Measurements from ENCODE around the gene PAQR7. TPM values are rescaled to one million over a fixed set of nuclear protein-coding genes. Genes with fewer than 3 reads are reported as not detected.

The PAQR7 gene
- total RNA-seq, 2 experiments from 2014 or later: 1.4 TPM

- Mint-ChIP-seq H3K9me3 (no peaks in the 10 kb centered on the region), H3K4me3 (no peak overlapping the region), H3K4me1 (peaks cover 28% of the 10 kb centered on the region), H3K36me3 (ENCODE audit: low read depth) (peaks cover 7% of the 10 kb centered on the region), H3K27me3 (no peaks in the 10 kb centered on the region), H3K27ac (no peak overlapping the region)
- no peak for DNase-seq
- POLR2A ChIA-PET: no interaction called here
- CTCF ChIA-PET: interaction anchor here (1.6 kb wide), 1 partner anchor 15 kb away, joined by 3 read pairs; no protein-coding TSS in a partner anchor
These were observed 59.3 kb downstream of the PAQR7 start for GRCh38 chr1:25816112-25816718.

GRCh38 chr1:25815208-25816111 lies 60.0 kb downstream of the PAQR7 start:
- H3K4me3 Mint-ChIP-seq: no peak overlapping the region
- no peak overlapping the region for H3K27ac Mint-ChIP-seq
- DNase-seq: no peak
- H3K4me1 Mint-ChIP-seq: peaks cover 21% of the 10 kb centered on the region
- ChIA-PET POLR2A (interaction anchor here (1.1 kb wide), 1 partner anchor 41 kb away, joined by 3 read pairs; no protein-coding TSS in a partner anchor), CTCF (interaction anchor here (1.6 kb wide), 1 partner anchor 14 kb away, joined by 3 read pairs; no protein-coding TSS in a partner anchor)
- peaks cover under 1% of the 10 kb centered on the region for H3K36me3 Mint-ChIP-seq (ENCODE audit: low read depth)
- H3K9me3 Mint-ChIP-seq: no peaks in the 10 kb centered on the region
- no peaks in the 10 kb centered on the region for H3K27me3 Mint-ChIP-seq

GRCh38 chr1:25814549-25815087 lies 60.9 kb downstream of the PAQR7 start:
- H3K4me1 Mint-ChIP-seq: peaks cover 21% of the 10 kb centered on the region
- H3K27ac Mint-ChIP-seq: no peak overlapping the region
- no peak for DNase-seq
- H3K36me3 Mint-ChIP-seq (ENCODE audit: low read depth): no peaks in the 10 kb centered on the region
- POLR2A ChIA-PET: interaction anchor here (1.1 kb wide), 1 partner anchor 40 kb away, joined by 3 read pairs; no protein-coding TSS in a partner anchor
- no peaks in the 10 kb centered on the region for H3K27me3 Mint-ChIP-seq
- CTCF ChIA-PET: interaction anchor here (1.2 to 1.8 kb wide), 2 partner anchors 19 to 183 kb away, joined by 3 to 5 read pairs; partner anchors contain the start of gene PAFAH2
- no peak overlapping the region for H3K4me3 Mint-ChIP-seq
- no peaks in the 10 kb centered on the region for H3K9me3 Mint-ChIP-seq

GRCh38 chr1:25813734-25814471 lies 61.6 kb downstream of the PAQR7 start:
- POLR2A ChIA-PET: no interaction called here
- Mint-ChIP-seq H3K27me3 (no peaks in the 10 kb centered on the region), H3K36me3 (ENCODE audit: low read depth) (no peaks in the 10 kb centered on the region), H3K27ac (no peak overlapping the region), H3K9me3 (no peaks in the 10 kb centered on the region), H3K4me1 (peaks cover 15% of the 10 kb centered on the region), H3K4me3 (no peak overlapping the region)
- CTCF ChIA-PET: interaction anchor here (1.2 to 1.8 kb wide), 2 partner anchors 18 to 184 kb away, joined by 3 to 5 read pairs; partner anchors contain the start of gene PAFAH2
- DNase-seq: no peak

GRCh38 chr1:25813071-25813733 lies 62.3 kb downstream of the PAQR7 start:
- H3K9me3 Mint-ChIP-seq: no peaks in the 10 kb centered on the region
- H3K27me3 Mint-ChIP-seq: no peaks in the 10 kb centered on the region
- ChIA-PET POLR2A (no interaction called here), CTCF (interaction anchor here (0.6 to 1.8 kb wide), 3 partner anchors 17 to 206 kb away, joined by 3 to 5 read pairs (median 3); partner anchors contain the start of gene PAFAH2)
- H3K4me3 Mint-ChIP-seq: no peak overlapping the region
- H3K36me3 Mint-ChIP-seq (ENCODE audit: low read depth): no peaks in the 10 kb centered on the region
- no peak overlapping the region for H3K27ac Mint-ChIP-seq
- DNase-seq: no peak
- H3K4me1 Mint-ChIP-seq: peaks cover 8% of the 10 kb centered on the region

Other genes with a start within 250 kb of the PAQR7 start
- 1 to 10 TPM; 5.9 to 6.0 TPM for gene SELENON, start 75.5 kb downstream of the PAQR7 start, total RNA-seq
- 10 to 100 TPM; 36.6 to 37.7 TPM for gene MTFR1L, start 55.8 kb downstream of the PAQR7 start, total RNA-seq
- 1 to 10 TPM; 5.2 to 5.4 TPM for gene AUNIP, start 16.3 kb downstream of the PAQR7 start, total RNA-seq
- 100 to 1,000 TPM; 610 to 616 TPM for gene STMN1, start 30.7 kb upstream of the PAQR7 start, total RNA-seq
- gene PAFAH2, start 122.4 kb upstream of the PAQR7 start, total RNA-seq: 10 to 100 TPM in 1 of 2 experiments, 1 to 10 TPM in 1; 9.4 to 10.1 TPM
- gene EXTL1, start 146.1 kb upstream of the PAQR7 start, total RNA-seq: not detected
- not detected for gene SLC30A2, start 170.4 kb upstream of the PAQR7 start, total RNA-seq
- under 1 TPM; 0.25 to 0.33 TPM for gene TRIM63, start 191.9 kb upstream of the PAQR7 start, total RNA-seq
- 10 to 100 TPM; 21.3 to 22.7 TPM for gene PDIK1L, start 236.1 kb upstream of the PAQR7 start, total RNA-seq

All from activated CD4-positive, alpha-beta memory T cell treated with anti-CD3 and anti-CD28 coated beads, Interleukin-2, amount 10 ng/mL, durations not matched to agents 7 days and 5 days (primary cell).